Naive thymus-derived CD8-positive, alpha-beta T cell (primary cell): ENCODE results near the gene NTM. TPM values are rescaled to one million over a fixed set of nuclear protein-coding genes. Genes with fewer than 3 reads are reported as not detected.

Source experiments
- ATAC-seq, 2 donors: fragments of 150-1000 bp; cut with Tn5 transposase in 1 of 2; sonication (Bioruptor Pico), chemical (Tn5 transposase) in 1 of 2; 1 replicate in 1 of 2; 2 replicates in 1 of 2; pipeline ENCODE4 v1.10.0; 2021; ENCODE audit warnings: mild to moderate bottlenecking in 2 of 2, moderate library complexity in 2 of 2
- POLR2A ChIA-PET: fragments of 350-600 bp; sonication (Branson Sonifier 250); formaldehyde crosslinking; loops from one replicate; lab custom pipeline; 2021; ENCODE audit warnings: antibody characterized with exemption; lab: Charles Lee
- DNase-seq, 10 donors: peaks; one replicate each; pipeline versions ENCODE4 v3.0.0 to v3.0.0-alpha.2; 2020 to 2022
- H3K27ac Mint-ChIP-seq, 10 donors: one replicate each; pipeline ENCODE4 v1.8.0; 2020 to 2022; ENCODE audit warnings: mild to moderate bottlenecking in 10 of 10, mixed read lengths in 10 of 10, moderate library complexity in 4 of 10, inconsistent platforms in 1 of 10
- H3K27me3 Mint-ChIP-seq, 5 donors: one replicate each; pipeline ENCODE4 v1.8.0; 2021 to 2022; ENCODE audit warnings: mixed read lengths in 5 of 5
- H3K36me3 Mint-ChIP-seq, 3 donors: one replicate each; pipeline ENCODE4 v1.8.0; 2020 to 2022; ENCODE audit warnings: mixed read lengths in 3 of 3, mild to moderate bottlenecking in 2 of 3, inconsistent platforms in 1 of 3
- H3K4me1 Mint-ChIP-seq, 4 donors: one replicate each; pipeline ENCODE4 v1.8.0; 2021 to 2022; ENCODE audit warnings: mixed read lengths in 4 of 4
- H3K4me3 Mint-ChIP-seq, 10 donors: one replicate each; pipeline ENCODE4 v1.8.0; 2020 to 2022; ENCODE audit warnings: mild to moderate bottlenecking in 10 of 10, mixed read lengths in 10 of 10, moderate library complexity in 6 of 10, inconsistent platforms in 1 of 10
- H3K9me3 Mint-ChIP-seq, 9 donors: one replicate each; pipeline ENCODE4 v1.8.0; 2020 to 2022; ENCODE audit warnings: mixed read lengths in 9 of 9, mild to moderate bottlenecking in 3 of 9, inconsistent platforms in 1 of 9, moderate library complexity in 1 of 9
- polyA plus RNA-seq, 3 donors: library from polyadenylated mRNA; unstranded; fragments of 300-500 nt; fragmentation: Illumina TruSeq; gene quantifications; one replicate each; pipeline ENCODE4 v1.2.3, GENCODE V29; 2021
- total RNA-seq, 8 experiments: library from RNA in 2 of 8; stranded (reverse) in 2 of 8; gene quantifications; one replicate each; pipeline ENCODE4 v1.2.3 and lab custom pipeline; 2021 to 2026

The NTM gene
- total and polyA plus RNA-seq, 5 experiments from 2014 or later = not detected

GRCh38 chr11:132202621-132203020 lies 832.2 kb downstream of the NTM start:
- POLR2A ChIA-PET = no interaction called here
- peaks cover 0 to 6% (median 0%) of the 10 kb centered on the region in 5 donors for H3K27me3 Mint-ChIP-seq
- no peaks in the 10 kb centered on the region for H3K4me1 Mint-ChIP-seq
- no peak overlapping the region for H3K4me3 Mint-ChIP-seq
- H3K36me3 Mint-ChIP-seq = no peaks in the 10 kb centered on the region
- DNase-seq (no peak), ATAC-seq (no peak)
- no peak overlapping the region for H3K27ac Mint-ChIP-seq
- peaks cover 0 to 34% (median 3%) of the 10 kb centered on the region in 9 donors for H3K9me3 Mint-ChIP-seq

- POLR2A ChIA-PET = no interaction called here
Observed at GRCh38 chr11:132205006-132205405, 834.6 kb downstream of the NTM start.

GRCh38 chr11:132205496-132205895 lies 835.1 kb downstream of the NTM start:
- POLR2A ChIA-PET = no interaction called here
- Mint-ChIP-seq H3K9me3 (peaks cover 0 to 31% (median 4%) of the 10 kb centered on the region in 9 donors), H3K4me1 (no peaks in the 10 kb centered on the region), H3K36me3 (no peaks in the 10 kb centered on the region), H3K27ac (no peak overlapping the region), H3K4me3 (no peak overlapping the region), H3K27me3 (peaks cover 0 to 6% (median 0%) of the 10 kb centered on the region in 5 donors)
- ATAC-seq (no peak), DNase-seq (no peak)

More at GRCh38 chr11:132205006-132205405, 834.6 kb downstream of the NTM start:
- Mint-ChIP-seq H3K9me3 (peaks cover 0 to 30% (median 4%) of the 10 kb centered on the region in 9 donors), H3K4me3 (no peak overlapping the region), H3K4me1 (no peaks in the 10 kb centered on the region), H3K36me3 (no peaks in the 10 kb centered on the region), H3K27ac (no peak overlapping the region), H3K27me3 (peaks cover 0 to 6% (median 0%) of the 10 kb centered on the region in 5 donors)
- DNase-seq (no peak), ATAC-seq (no peak)

- peaks cover 0 to 6% (median 0%) of the 10 kb centered on the region in 5 donors for H3K27me3 Mint-ChIP-seq
- H3K4me3 Mint-ChIP-seq = no peak overlapping the region
- H3K4me1 Mint-ChIP-seq = no peaks in the 10 kb centered on the region
- H3K27ac Mint-ChIP-seq = no peak overlapping the region
- ATAC-seq (no peak), DNase-seq (no peak)
- POLR2A ChIA-PET = no interaction called here
- H3K36me3 Mint-ChIP-seq = no peaks in the 10 kb centered on the region
- peaks cover 0 to 31% (median 4%) of the 10 kb centered on the region in 9 donors for H3K9me3 Mint-ChIP-seq
Observed at GRCh38 chr11:132206993-132207392, 836.6 kb downstream of the NTM start.

GRCh38 chr11:132208477-132209055 lies 838.2 kb downstream of the NTM start:
- POLR2A ChIA-PET = no interaction called here
- ATAC-seq (no peak), DNase-seq (no peak)
- H3K4me3 Mint-ChIP-seq = no peak overlapping the region
- peaks cover 0 to 31% (median 3%) of the 10 kb centered on the region in 9 donors for H3K9me3 Mint-ChIP-seq
- no peaks in the 10 kb centered on the region for H3K36me3 Mint-ChIP-seq
- no peaks in the 10 kb centered on the region for H3K4me1 Mint-ChIP-seq
- peaks cover 0 to 4% (median 0%) of the 10 kb centered on the region in 5 donors for H3K27me3 Mint-ChIP-seq
- no peak overlapping the region for H3K27ac Mint-ChIP-seq

- Mint-ChIP-seq H3K4me3 (no peak overlapping the region), H3K27me3 (peaks cover 0 to 2% (median 0%) of the 10 kb centered on the region in 5 donors), H3K36me3 (no peaks in the 10 kb centered on the region), H3K27ac (no peak overlapping the region), H3K9me3 (peaks cover 0 to 16% (median 3%) of the 10 kb centered on the region in 9 donors), H3K4me1 (no peaks in the 10 kb centered on the region)
- ATAC-seq (no peak), DNase-seq (no peak)
- POLR2A ChIA-PET = no interaction called here
Observed at GRCh38 chr11:132211479-132211878, 841.1 kb downstream of the NTM start.

- Mint-ChIP-seq H3K4me3 (no peak overlapping the region), H3K27me3 (peaks cover 0 to 3% (median 0%) of the 10 kb centered on the region in 5 donors), H3K9me3 (peaks cover 0 to 6% (median under 1%) of the 10 kb centered on the region in 9 donors), H3K27ac (no peak overlapping the region), H3K36me3 (no peaks in the 10 kb centered on the region), H3K4me1 (no peaks in the 10 kb centered on the region)
- POLR2A ChIA-PET = no interaction called here
- ATAC-seq (no peak), DNase-seq (no peak)
Observed at GRCh38 chr11:132217856-132218255, 847.4 kb downstream of the NTM start.

GRCh38 chr11:132220474-132220873 lies 850.1 kb downstream of the NTM start:
- Mint-ChIP-seq H3K27me3 (peaks cover 0 to 9% (median 0%) of the 10 kb centered on the region in 5 donors), H3K9me3 (peaks cover 0 to 15% (median 6%) of the 10 kb centered on the region in 9 donors), H3K4me1 (no peaks in the 10 kb centered on the region), H3K27ac (no peak overlapping the region), H3K4me3 (no peak overlapping the region), H3K36me3 (no peaks in the 10 kb centered on the region)
- DNase-seq (no peak), ATAC-seq (no peak)
- POLR2A ChIA-PET = no interaction called here

GRCh38 chr11:132222345-132222744 lies 851.9 kb downstream of the NTM start:
- no peaks in the 10 kb centered on the region for H3K4me1 Mint-ChIP-seq
- H3K4me3 Mint-ChIP-seq = no peak overlapping the region
- H3K9me3 Mint-ChIP-seq = peaks cover 0 to 19% (median 6%) of the 10 kb centered on the region in 9 donors
- ATAC-seq (no peak), DNase-seq (no peak)
- H3K27ac Mint-ChIP-seq = no peak overlapping the region
- POLR2A ChIA-PET = no interaction called here
- peaks cover 0 to 9% (median 0%) of the 10 kb centered on the region in 5 donors for H3K27me3 Mint-ChIP-seq
- H3K36me3 Mint-ChIP-seq = no peaks in the 10 kb centered on the region

- no peaks in the 10 kb centered on the region for H3K4me1 Mint-ChIP-seq
- no peaks in the 10 kb centered on the region for H3K36me3 Mint-ChIP-seq
- no peak for DNase-seq
- peaks cover 0 to 15% (median 0%) of the 10 kb centered on the region in 5 donors for H3K27me3 Mint-ChIP-seq
- H3K27ac Mint-ChIP-seq = no peak overlapping the region
- no peak overlapping the region for H3K4me3 Mint-ChIP-seq
- H3K9me3 Mint-ChIP-seq = peaks cover 0 to 19% (median 9%) of the 10 kb centered on the region in 9 donors
- POLR2A ChIA-PET = no interaction called here
- ATAC-seq = no peak
Observed at GRCh38 chr11:132226522-132226921, 856.1 kb downstream of the NTM start.

GRCh38 chr11:132228746-132229325 lies 858.4 kb downstream of the NTM start:
- DNase-seq (no peak), ATAC-seq (no peak)
- POLR2A ChIA-PET = no interaction called here
- Mint-ChIP-seq H3K4me3 (no peak overlapping the region), H3K4me1 (no peaks in the 10 kb centered on the region), H3K9me3 (peaks cover 0 to 14% (median 7%) of the 10 kb centered on the region in 9 donors), H3K27me3 (peaks cover 0 to 13% (median 0%) of the 10 kb centered on the region in 5 donors), H3K27ac (no peak overlapping the region), H3K36me3 (no peaks in the 10 kb centered on the region)

- no peak overlapping the region for H3K27ac Mint-ChIP-seq
- H3K9me3 Mint-ChIP-seq = peaks cover 0 to 13% (median 4%) of the 10 kb centered on the region in 9 donors
- ATAC-seq = no peak
- H3K36me3 Mint-ChIP-seq = peaks cover 0 to 4% (median 0%) of the 10 kb centered on the region in 3 donors
- POLR2A ChIA-PET = no interaction called here
- H3K4me1 Mint-ChIP-seq = no peaks in the 10 kb centered on the region
- H3K27me3 Mint-ChIP-seq = peaks cover 0 to 5% (median 0%) of the 10 kb centered on the region in 5 donors
- H3K4me3 Mint-ChIP-seq = no peak overlapping the region
- DNase-seq = no peak
Observed at GRCh38 chr11:132231656-132232347, 861.4 kb downstream of the NTM start.

GRCh38 chr11:132234878-132235277 lies 864.5 kb downstream of the NTM start:
- DNase-seq = no peak
- no peak overlapping the region for H3K4me3 Mint-ChIP-seq
- no peak overlapping the region for H3K27ac Mint-ChIP-seq
- peaks cover 0 to 13% (median 2%) of the 10 kb centered on the region in 9 donors for H3K9me3 Mint-ChIP-seq
- no peak for ATAC-seq
- peaks cover 0 to 4% (median 0%) of the 10 kb centered on the region in 3 donors for H3K36me3 Mint-ChIP-seq
- POLR2A ChIA-PET = no interaction called here
- H3K4me1 Mint-ChIP-seq = peaks cover 0 to 2% (median 0%) of the 10 kb centered on the region in 4 donors
- H3K27me3 Mint-ChIP-seq = no peaks in the 10 kb centered on the region
